Activated effector memory CD4-positive, alpha-beta T cell treated with Interleukin-2 at 50 U/mL for 16 hours (primary cell): Measurements from ENCODE around the gene ISLR2.
"Not testable (repeated sequence)": the region's sequence is repeated elsewhere in the genome, so short reads cannot be mapped to it uniquely, and the experiment has no call there.

Experiments used
- DNase-seq: peaks from one replicate; pipeline ENCODE4 v3.0.0-alpha.2; 2020

Gene ISLR2

GRCh38 chr15:74130155-74130848, at the start of gene ISLR2:
ISLR2 (plus strand) TSS chr15:74130586; CDS start chr15:74132755, 2,169 bp downstream.
- no peak for DNase-seq

- DNase-seq = not testable (repeated sequence)
These were observed 47.9 kb upstream of the ISLR2 start, which contains the start of gene GOLGA6A for GRCh38 chr15:74082450-74082849. GOLGA6A (minus strand) TSS chr15:74082550; CDS start chr15:74082509, 41 bp downstream.

DNA sequence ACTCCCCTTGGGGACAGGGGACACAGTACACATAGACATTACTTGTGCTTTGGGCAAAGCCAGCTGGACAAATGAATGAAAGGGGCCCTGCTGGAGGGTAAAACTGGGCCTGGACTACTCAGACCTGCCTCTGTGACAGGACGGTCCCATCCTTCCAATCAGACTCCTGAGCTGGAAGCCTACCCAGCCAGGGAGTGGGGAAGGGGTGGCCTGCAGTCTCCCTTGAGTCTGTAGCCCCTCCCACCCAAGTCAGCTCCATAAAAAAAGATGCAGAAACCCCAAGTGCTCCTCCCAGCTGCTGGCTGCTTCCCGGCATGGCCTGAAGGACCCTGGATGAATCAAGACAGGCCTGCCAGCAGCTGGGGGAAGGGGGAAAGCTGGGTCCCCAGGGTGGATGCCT, 35.8 kb upstream of the ISLR2 start:
- DNase-seq = not testable (repeated sequence)

DNA sequence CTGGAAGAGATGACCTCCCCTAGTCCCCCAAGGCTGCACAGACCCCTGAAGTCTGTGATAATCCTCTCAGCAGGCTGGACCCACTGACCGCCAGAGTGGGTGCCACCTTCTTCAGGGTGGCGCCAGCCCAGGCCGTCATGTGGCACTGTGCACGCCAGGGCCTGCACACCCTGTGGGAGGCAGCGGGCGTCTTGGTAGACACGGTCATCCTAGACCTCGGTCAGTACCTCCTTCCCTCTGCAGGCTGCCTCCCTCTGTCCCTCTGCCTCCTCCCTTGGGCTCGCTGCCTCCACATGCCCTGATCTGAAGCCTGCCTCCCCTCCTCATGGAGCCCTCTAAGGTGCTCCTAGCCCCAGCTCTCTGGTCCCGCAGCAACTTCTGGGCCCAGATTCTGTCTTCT, 34.8 kb upstream of the ISLR2 start:
- not testable (repeated sequence) for DNase-seq

GRCh38 chr15:74096753-74097474, 33.5 kb upstream of the ISLR2 start:
- not testable (repeated sequence) for DNase-seq

- DNase-seq = peak; percentile 51
These were observed 30.2 kb upstream of the ISLR2 start for GRCh38 chr15:74099963-74100733.

- DNase-seq = no peak
These were observed 22.3 kb upstream of the ISLR2 start for GRCh38 chr15:74108111-74108510.

DNA sequence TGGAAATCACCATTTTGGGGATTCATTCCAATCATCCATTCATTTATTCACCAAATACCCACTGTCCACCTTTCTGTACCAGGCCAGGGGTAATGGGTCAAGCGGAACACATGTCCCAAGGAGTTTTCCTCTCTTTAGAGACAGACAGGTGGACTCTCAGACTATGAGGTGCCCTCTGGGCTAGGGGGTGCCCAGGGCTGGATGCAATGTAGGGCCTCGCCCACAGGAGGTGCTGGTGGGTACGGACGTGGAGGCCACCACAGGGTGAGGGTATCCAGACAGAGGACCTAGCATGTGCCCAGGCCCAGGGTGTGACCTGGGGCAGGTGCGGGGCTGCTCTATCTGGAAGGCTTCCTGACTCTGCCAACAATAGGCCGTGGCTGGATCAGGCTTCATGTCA, 21.8 kb upstream of the ISLR2 start:
- not testable (repeated sequence) for DNase-seq

DNA sequence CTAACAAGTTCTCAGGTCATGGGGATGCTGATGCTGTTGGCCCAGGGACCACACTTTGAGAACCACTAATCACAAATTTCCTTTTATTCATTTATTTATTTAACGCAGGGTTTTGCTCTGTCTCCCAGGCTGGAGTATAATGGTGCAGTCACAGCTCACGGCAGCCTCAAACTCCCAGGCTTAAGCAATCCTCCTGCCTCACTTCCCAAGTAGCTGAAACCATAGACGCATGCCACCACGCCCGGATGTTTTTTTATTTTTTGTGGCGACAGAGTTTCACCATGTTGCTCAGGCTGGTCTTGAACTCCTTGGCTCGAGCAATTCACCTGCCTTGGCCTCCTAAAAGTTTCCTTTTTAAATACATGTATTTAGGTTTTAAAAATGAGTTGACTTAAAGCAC, 20.7 kb upstream of the ISLR2 start:
- DNase-seq = no peak

DNA sequence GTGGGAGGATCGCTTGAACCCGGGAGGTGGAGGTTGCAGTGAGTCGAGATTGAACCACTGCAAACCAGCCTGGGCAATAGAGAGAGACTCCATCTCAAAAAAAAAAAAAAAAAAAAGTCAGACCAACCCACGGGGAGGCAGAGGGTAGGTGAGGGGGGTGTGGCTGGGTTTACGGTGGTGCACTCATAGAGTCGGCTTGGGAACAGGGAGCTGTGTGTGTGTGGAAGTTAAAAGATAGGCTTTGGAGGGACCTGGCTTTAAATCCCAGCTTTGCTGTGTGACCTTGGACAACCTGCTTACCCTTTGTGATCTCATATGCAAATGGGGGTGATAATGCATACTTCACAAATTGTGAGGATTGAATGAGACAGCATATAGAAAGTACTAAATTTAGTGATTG, 10.0 kb upstream of the ISLR2 start:
- no peak for DNase-seq

DNA sequence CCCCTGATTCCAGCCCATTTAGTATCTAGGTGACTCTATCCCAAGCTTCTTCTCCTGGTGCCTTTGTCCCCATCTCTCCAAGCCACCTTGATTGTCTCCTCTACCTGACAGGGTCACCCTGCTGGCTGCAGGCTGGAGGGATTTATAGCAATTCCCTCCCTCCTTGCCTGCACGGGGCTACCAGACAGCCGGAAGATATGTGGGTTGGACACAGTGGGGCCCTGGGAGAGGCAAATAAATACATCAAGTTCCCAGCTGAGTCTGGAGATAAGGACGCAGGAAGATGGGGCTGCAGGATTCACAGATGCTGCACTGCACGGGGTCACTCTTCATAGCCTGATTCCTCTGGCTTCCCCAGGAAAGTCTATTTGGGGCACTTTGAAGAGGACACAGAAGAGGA, 9.3 kb upstream of the ISLR2 start:
- no peak for DNase-seq

- DNase-seq = no peak
These were observed 8.5 kb upstream of the ISLR2 start for GRCh38 chr15:74121858-74122257.

DNA sequence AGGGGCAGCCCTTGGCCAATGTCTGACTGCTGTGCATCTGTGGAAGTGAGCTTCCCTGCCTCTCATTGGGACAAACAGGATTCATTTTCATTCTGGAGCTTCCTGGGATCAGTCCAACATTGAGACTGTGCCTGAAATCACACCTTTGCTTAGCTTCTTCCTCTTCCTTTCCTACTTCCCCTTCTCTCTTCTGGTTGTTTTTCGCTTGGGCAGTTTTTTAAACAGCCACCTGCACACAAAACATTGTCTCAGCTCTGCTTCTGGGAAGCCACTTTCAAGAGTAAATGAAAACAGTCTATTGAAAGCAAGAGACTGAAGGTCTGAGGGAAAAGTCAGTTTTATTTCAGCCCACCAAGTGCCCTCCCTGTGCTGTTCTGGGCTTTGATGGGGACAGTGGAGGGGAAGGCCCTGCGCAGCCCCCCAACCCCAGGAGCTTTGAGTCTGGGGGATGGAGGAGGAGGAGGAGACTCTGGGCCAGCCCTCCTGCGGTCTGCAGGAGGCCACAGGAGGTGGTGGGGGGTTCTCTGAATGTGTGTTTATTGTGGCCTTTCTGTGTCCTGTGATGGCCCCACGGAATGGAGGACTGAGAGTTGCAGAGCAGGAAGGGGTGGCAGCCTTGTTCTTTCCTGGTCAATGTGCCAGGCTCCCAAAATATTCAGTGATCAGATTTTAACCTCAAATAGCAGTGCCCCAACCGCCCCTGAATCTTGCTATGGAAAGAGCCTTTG, 7.8 kb upstream of the ISLR2 start:
- DNase-seq = no peak

DNA sequence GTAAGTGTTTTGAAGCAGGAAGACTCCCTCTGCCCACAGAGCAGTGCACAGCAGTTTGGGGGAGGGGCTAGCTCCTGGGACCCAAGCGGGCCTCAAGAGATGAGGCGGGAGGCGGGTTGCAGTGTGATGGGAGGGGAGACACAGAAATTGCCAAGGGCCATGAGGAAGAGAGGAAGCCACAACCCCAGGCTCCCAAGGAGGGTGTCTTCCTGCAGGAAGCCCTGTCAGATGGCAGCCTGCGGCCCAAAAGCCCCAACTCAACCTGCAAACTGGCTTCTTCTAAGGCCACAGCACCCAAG, 7.3 kb upstream of the ISLR2 start:
- DNase-seq = no peak

DNA sequence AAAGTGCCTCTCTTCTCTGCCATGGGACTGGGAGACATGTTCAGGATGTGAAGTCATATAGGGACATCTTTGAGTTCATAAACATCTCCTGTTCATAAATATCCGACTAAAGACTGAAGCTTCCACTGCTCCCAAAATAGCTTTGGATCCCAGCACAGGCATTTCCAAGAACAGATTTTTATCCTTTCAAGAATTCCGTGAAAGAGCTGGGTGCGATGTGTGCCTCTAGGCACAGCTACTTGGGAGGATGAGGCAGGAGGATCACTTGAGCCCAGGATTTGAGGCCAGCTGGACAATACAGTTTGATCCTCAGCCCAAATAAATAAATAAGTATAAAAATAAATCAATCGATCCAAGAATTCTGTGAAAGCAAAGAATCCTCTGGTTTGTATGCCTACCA, 6.7 kb upstream of the ISLR2 start:
- no peak for DNase-seq

DNA sequence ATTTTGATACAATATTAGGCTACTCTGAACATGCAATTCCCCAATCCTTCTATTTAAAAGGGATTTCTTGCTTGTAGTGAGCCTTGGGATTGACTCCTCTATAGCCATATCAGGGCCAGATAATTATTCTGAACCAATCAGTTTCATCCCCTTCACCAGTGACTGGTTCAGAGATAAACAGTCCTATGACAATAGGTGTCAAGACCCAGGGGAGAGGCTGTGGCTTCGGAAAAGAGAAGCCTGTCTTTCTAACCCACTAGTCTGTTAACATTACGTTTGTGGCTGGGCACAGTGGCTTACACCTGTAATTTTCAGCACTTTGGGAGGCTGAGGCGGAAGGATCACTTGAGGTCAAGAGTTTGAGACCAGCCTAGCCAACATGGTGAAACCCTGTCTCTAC, 6.2 kb upstream of the ISLR2 start:
- DNase-seq = no peak

DNA sequence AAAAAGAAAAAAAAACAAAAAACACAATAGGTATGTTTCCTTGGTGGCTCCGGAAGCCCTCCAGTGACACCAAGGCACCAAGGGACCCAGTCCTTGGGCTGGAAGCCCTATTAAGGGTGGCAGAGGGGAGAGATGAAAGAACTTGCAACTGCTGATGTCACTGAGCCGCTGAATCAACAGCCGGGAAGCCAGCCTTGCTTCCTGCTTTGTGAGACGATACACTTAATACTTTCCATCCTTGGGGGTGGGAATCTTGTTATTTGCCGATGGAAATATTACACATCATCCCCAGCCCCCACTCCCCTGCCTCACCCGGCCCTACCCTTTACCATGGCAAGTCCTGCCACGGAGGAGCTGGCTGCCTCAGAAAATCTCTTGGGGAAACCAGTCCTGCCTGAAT, 5.6 kb upstream of the ISLR2 start:
- DNase-seq = no peak

GRCh38 chr15:74127255-74127953, 3.0 kb upstream of the ISLR2 start:
- DNase-seq = peak; percentile 70

GRCh38 chr15:74127954-74128784, 2.2 kb upstream of the ISLR2 start:
- DNase-seq = no peak

GRCh38 chr15:74128785-74129585, 1.4 kb upstream of the ISLR2 start:
- no peak for DNase-seq
